ENCODE results near the gene AQP12A. TPM values are rescaled to one million over a fixed set of nuclear protein-coding genes. Genes with fewer than 3 reads are reported as not detected.

Gene AQP12A
- total RNA-seq, 2 donors from 2014 or later = not detected

- H3K36me3 ChIP-seq = no peaks in the 10 kb centered on the region
- no peak for ATAC-seq (ENCODE audit: insufficient number of reproducible peaks, low FRiP score, low read depth)
- no peak for DNase-seq (ENCODE audit: low spot score)
- no peak overlapping the region for H3K27ac ChIP-seq
- H3K4me1 ChIP-seq (ENCODE audit: control insufficient read depth in 1 of 2, low read depth in 2 of 2) = no peaks in the 10 kb centered on the region
- TF ChIP-seq, protein P1, sequence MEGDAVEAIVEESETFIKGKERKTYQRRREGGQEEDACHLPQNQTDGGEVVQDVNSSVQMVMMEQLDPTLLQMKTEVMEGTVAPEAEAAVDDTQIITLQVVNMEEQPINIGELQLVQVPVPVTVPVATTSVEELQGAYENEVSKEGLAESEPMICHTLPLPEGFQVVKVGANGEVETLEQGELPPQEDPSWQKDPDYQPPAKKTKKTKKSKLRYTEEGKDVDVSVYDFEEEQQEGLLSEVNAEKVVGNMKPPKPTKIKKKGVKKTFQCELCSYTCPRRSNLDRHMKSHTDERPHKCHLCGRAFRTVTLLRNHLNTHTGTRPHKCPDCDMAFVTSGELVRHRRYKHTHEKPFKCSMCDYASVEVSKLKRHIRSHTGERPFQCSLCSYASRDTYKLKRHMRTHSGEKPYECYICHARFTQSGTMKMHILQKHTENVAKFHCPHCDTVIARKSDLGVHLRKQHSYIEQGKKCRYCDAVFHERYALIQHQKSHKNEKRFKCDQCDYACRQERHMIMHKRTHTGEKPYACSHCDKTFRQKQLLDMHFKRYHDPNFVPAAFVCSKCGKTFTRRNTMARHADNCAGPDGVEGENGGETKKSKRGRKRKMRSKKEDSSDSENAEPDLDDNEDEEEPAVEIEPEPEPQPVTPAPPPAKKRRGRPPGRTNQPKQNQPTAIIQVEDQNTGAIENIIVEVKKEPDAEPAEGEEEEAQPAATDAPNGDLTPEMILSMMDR (IDR thresholded peaks at IDR 0.05) = no peak
- H3K9me3 ChIP-seq = no peaks in the 10 kb centered on the region
- H3K27me3 ChIP-seq (replicated peaks; ENCODE audit: insufficient read depth) = no peaks in the 10 kb centered on the region
- no peak overlapping the region for H3K4me3 ChIP-seq
These were observed 9.5 kb downstream of the AQP12A start for GRCh38 chr2:240701091-240701735.

DNA sequence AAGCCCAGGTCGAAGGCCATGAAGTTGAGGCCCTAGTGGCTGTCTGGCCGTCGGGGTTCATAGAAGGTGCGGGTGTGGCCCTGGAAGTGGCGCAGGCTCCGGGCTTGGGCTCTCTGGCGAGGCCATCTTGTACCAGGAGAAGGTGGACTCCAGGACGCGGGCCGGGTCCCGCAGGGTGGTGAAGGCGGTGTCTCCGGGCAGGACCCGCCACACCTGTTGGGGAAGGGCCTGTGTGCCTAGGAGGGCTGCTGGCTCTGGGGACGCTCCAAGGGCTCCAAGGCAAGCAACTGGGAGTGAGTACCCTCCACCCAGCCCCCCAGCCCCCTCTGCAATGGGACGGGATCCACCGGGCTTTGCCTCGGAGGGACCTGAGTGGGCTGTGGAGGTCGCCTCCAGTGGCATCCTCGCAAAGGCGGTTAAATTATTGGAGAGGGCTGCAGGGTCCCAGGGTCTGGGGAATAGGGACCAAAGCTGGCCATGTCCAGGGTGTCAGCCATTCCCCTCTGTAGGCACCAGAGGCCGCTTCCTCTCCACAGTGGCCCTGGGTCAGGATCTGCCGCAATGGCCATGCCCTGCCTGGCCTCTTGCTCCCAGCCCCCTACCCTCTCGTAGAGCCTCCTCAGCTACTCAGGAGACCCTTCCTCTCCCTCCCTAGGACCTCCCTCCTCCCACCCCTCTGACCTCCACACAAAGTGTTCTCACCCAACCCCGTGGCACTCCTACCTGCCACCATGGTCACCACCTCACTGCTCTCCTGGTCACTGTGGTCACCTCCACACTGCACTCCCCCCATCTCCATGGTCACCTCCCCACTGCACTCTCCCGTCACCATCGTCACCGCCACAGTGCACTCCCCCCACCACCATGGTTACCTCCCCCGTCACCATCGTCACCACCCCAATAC is 10.3 kb downstream of the AQP12A start:
- no peak for DNase-seq (ENCODE audit: low spot score)
- Histone ChIP-seq H3K36me3 (no peaks in the 10 kb centered on the region), H3K4me1 (ENCODE audit: control insufficient read depth in 1 of 2, low read depth in 2 of 2) (no peaks in the 10 kb centered on the region), H3K27ac (no peak overlapping the region), H3K27me3 (replicated peaks; ENCODE audit: insufficient read depth) (no peaks in the 10 kb centered on the region), H3K9me3 (no peaks in the 10 kb centered on the region), H3K4me3 (no peak overlapping the region)
- ATAC-seq (ENCODE audit: insufficient number of reproducible peaks, low FRiP score, low read depth) = no peak
- TF ChIP-seq, protein P1 (IDR thresholded peaks at IDR 0.05) = no peak

DNA sequence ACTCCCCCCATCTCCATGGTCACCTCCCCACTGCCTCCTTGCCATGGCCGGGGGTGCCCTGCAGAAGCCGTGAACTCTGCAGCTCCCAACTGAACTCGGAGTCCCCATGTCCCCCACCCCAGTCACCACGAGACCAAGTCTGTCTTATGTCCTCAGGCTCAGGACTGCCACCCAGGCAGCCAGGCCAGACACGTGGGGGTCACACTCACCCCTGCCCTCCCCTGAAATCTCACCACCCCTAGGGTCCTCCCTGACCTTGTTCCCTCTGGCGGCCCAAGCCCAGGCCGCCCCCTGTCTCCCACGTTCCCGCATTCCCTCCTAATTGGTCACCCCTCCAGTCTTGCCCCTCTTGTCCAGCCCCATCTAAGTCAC is 11.0 kb downstream of the AQP12A start:
- TF ChIP-seq, protein P1 (IDR thresholded peaks at IDR 0.05) = no peak
- Histone ChIP-seq H3K4me1 (ENCODE audit: control insufficient read depth in 1 of 2, low read depth in 2 of 2) (no peaks in the 10 kb centered on the region), H3K9me3 (no peaks in the 10 kb centered on the region), H3K27ac (no peak overlapping the region), H3K4me3 (no peak overlapping the region), H3K27me3 (replicated peaks; ENCODE audit: insufficient read depth) (no peaks in the 10 kb centered on the region), H3K36me3 (no peaks in the 10 kb centered on the region)
- ATAC-seq (ENCODE audit: insufficient number of reproducible peaks, low FRiP score, low read depth) (no peak), DNase-seq (ENCODE audit: low spot score) (no peak)

GRCh38 chr2:240703417-240704341 is 12.0 kb downstream of the AQP12A start:
- Histone ChIP-seq H3K27ac (no peak overlapping the region), H3K36me3 (no peaks in the 10 kb centered on the region), H3K4me1 (ENCODE audit: control insufficient read depth in 1 of 2, low read depth in 2 of 2) (no peaks in the 10 kb centered on the region), H3K4me3 (no peak overlapping the region), H3K9me3 (no peaks in the 10 kb centered on the region), H3K27me3 (replicated peaks; ENCODE audit: insufficient read depth) (no peaks in the 10 kb centered on the region)
- DNase-seq (ENCODE audit: low spot score) (no peak), ATAC-seq (ENCODE audit: insufficient number of reproducible peaks, low FRiP score, low read depth) (no peak)
- TF ChIP-seq, protein P1 (IDR thresholded peaks at IDR 0.05) = no peak

All from thoracic aorta (tissue), 2 donors.